Measurements from ENCODE around the gene FGF14.

FGF14 gene

GRCh38 chr13:102183509-102184182, 218.2 kb downstream of the FGF14 start:
- no peak for DNase-seq (ENCODE audit: extremely low read depth, low read depth)
- TF ChIP-seq, protein P1, sequence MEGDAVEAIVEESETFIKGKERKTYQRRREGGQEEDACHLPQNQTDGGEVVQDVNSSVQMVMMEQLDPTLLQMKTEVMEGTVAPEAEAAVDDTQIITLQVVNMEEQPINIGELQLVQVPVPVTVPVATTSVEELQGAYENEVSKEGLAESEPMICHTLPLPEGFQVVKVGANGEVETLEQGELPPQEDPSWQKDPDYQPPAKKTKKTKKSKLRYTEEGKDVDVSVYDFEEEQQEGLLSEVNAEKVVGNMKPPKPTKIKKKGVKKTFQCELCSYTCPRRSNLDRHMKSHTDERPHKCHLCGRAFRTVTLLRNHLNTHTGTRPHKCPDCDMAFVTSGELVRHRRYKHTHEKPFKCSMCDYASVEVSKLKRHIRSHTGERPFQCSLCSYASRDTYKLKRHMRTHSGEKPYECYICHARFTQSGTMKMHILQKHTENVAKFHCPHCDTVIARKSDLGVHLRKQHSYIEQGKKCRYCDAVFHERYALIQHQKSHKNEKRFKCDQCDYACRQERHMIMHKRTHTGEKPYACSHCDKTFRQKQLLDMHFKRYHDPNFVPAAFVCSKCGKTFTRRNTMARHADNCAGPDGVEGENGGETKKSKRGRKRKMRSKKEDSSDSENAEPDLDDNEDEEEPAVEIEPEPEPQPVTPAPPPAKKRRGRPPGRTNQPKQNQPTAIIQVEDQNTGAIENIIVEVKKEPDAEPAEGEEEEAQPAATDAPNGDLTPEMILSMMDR (IDR thresholded peaks at IDR 0.05; ENCODE audit: low read depth, low read length) = no peak

DNA sequence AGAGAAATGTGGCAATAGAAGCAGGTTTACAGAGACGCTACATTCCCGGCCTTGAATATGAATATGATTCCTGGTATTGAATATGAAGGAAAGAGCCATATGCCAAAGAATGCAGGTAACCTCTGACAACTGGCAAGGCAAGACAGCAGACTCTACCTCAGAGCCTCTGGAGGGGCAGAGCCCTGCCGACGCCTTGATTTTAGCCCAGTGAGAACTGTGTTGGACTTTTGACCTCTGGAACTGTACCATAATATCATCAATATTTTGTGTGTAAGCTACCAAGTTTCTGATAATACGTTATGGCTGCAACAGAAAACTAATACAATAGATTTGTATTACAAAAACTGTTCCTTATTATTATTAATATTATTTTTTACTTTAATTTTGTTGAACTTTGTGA, 219.7 kb downstream of the FGF14 start:
- no peak for DNase-seq (ENCODE audit: extremely low read depth, low read depth)
- TF ChIP-seq, protein P1 (IDR thresholded peaks at IDR 0.05; ENCODE audit: low read depth, low read length) = no peak

DNA sequence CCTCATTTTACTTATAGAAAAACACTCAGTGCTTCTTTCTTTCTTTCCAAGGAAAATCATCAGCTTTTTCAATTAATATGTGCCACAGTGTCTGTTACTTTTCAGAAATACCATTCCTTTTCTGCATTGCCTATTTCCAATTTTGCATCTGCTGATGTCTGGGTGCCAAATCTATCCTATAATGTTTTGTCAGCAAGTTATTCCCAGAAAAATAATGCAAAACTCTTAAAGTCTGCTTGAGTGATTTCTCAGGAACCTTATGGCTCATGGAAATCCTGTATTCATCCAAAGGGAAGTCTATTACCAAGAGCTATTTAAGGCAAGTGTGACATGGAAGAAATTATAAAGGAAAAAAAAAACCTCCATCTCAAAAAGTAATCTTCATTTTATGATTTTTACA, 224.4 kb downstream of the FGF14 start:
- TF ChIP-seq, protein P1 (IDR thresholded peaks at IDR 0.05; ENCODE audit: low read depth, low read length) = no peak
- no peak for DNase-seq (ENCODE audit: extremely low read depth, low read depth)

DNA sequence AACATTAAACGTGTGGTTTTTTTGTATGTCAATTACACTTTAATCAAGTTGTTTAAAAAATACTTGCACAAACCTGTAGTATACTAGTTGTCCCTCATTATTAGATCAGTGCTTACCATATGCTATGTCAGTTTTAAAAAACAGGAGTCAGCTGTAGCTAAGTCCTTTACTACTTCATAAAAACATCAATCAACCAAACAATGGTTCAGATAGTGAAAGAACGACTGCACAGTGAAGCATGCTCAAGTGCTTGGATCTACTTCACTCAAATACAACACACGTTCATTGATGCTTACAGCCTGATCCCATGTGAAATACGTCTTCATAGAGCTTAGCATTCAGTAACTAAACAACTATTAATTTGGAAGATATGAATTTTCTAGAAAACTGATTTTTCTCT, 225.0 kb downstream of the FGF14 start:
- DNase-seq (ENCODE audit: extremely low read depth, low read depth) = no peak
- TF ChIP-seq, protein P1 (IDR thresholded peaks at IDR 0.05; ENCODE audit: low read depth, low read length) = no peak

- DNase-seq (ENCODE audit: extremely low read depth, low read depth) = no peak
- TF ChIP-seq, protein P1 (IDR thresholded peaks at IDR 0.05; ENCODE audit: low read depth, low read length) = no peak
These were observed 229.4 kb downstream of the FGF14 start for GRCh38 chr13:102172406-102172805.

DNA sequence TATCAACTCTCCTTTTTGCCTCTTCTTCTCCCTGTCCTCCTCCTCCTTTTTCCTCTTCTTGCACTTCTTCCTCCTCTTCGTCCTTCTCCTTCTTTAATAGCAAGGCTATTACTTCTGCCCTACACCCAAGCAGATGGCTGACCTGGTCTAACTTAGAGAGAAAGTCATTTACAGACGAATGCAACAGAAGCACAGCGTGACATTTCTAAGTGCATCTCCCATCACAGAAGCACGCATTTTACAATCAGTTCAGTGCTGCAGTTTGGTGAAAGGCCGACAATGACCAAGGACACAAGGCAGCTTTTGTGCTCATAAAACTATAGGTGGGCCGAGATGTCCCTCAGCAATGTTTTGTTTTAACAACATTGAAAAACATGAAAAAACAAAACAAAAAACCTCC, 231.5 kb downstream of the FGF14 start:
- TF ChIP-seq, protein P1 (IDR thresholded peaks at IDR 0.05; ENCODE audit: low read depth, low read length) = no peak
- DNase-seq (ENCODE audit: extremely low read depth, low read depth) = no peak

GRCh38 chr13:102169471-102170015, 232.3 kb downstream of the FGF14 start:
- TF ChIP-seq, protein P1 (IDR thresholded peaks at IDR 0.05; ENCODE audit: low read depth, low read length) = no peak
- DNase-seq (ENCODE audit: extremely low read depth, low read depth) = no peak
